Measurements from ENCODE around the gene GCK. TPM values are rescaled to one million over a fixed set of nuclear protein-coding genes. Genes with fewer than 3 reads are reported as not detected.

Gene GCK
- polyA plus RNA-seq, 4 donors, result 0.85 to 1.1 TPM; not detected in 2

- peaks cover 0 to 6% of the 10 kb centered on the region in 2 donors for H3K9me3 ChIP-seq (ENCODE audit: control insufficient read depth in 2 of 2, insufficient read depth in 1 of 2, low read depth in 1 of 2, low read length in 1 of 2)
- peaks cover 0 to 2% (median 0%) of the 10 kb centered on the region in 3 donors for H3K36me3 ChIP-seq (ENCODE audit: control insufficient read depth in 3 of 3, insufficient read depth in 2 of 3, low read depth in 1 of 3, low read length in 3 of 3)
- no peak overlapping the region for H3K4me3 ChIP-seq (ENCODE audit: low read depth in 1 of 3, low read length in 3 of 3)
- 93 to 95% (median 93%) methylated on average over 26 of the region's 26 CpGs for WGBS, 3 donors
- DNase-seq, result no peak
- H3K4me1 ChIP-seq (ENCODE audit: control insufficient read depth in 3 of 3, insufficient read depth in 2 of 3, low read depth in 1 of 3, low read length in 2 of 3), result peaks cover 0 to 16% (median 0%) of the 10 kb centered on the region in 3 donors
- H3K27ac ChIP-seq (ENCODE audit: low read depth in 1 of 3, low read length in 2 of 3), result no peak overlapping the region
- FAIRE-seq, result no peak
- H3K27me3 ChIP-seq (ENCODE audit: control insufficient read depth in 3 of 3, insufficient read depth in 3 of 3, low read length in 3 of 3), result peaks cover 0 to 3% (median under 1%) of the 10 kb centered on the region in 3 donors
These were observed 30.8 kb upstream of the GCK start for GRCh38 chr7:44220046-44220357.

DNA sequence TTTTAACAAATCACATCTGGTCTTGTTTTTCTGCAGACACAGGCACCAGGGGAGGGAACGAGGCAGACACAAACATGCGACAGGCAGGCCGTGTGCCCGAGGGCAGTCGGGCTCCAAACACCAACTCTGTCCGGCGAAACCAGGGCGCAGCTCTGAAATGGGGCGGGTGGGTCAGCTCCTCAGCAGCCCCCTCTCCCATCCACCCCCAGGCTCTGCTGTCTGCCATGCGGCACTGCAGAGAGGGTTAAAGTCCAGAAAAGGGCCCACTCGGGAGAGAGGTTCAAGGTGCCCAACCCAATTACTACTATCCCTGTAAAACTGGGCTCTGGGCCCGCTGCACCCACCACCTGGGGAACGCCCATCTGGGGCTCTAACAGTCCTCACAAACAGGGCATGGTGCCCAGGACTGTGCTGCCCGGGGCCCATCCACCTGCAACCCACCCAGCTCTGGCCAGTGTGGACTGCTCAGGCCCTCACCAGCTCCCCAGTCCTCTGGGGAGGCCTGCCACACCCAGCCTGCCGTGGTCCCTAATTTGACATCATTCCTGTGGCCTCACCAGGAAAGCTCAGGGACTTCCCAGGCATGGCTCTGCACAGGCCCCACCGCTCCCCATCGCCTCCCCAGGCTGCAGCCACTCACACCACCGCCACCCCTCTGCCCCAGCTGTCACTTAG lies 30.3 kb upstream of the GCK start:
- Histone ChIP-seq H3K27ac (ENCODE audit: low read depth in 1 of 3, low read length in 2 of 3) (no peak overlapping the region), H3K36me3 (ENCODE audit: control insufficient read depth in 3 of 3, insufficient read depth in 2 of 3, low read depth in 1 of 3, low read length in 3 of 3) (peaks cover 0 to 4% (median 0%) of the 10 kb centered on the region in 3 donors), H3K27me3 (ENCODE audit: control insufficient read depth in 3 of 3, insufficient read depth in 3 of 3, low read length in 3 of 3) (peaks cover 0 to 3% (median 0%) of the 10 kb centered on the region in 3 donors), H3K4me1 (ENCODE audit: control insufficient read depth in 3 of 3, insufficient read depth in 2 of 3, low read depth in 1 of 3, low read length in 2 of 3) (peaks cover 0 to 19% (median 0%) of the 10 kb centered on the region in 3 donors), H3K4me3 (ENCODE audit: low read depth in 1 of 3, low read length in 3 of 3) (no peak overlapping the region), H3K9me3 (ENCODE audit: control insufficient read depth in 2 of 2, insufficient read depth in 1 of 2, low read depth in 1 of 2, low read length in 1 of 2) (peaks cover 0 to 6% of the 10 kb centered on the region in 2 donors)
- FAIRE-seq (no peak), DNase-seq (no peak)
- 75 to 88% (median 81%) methylated on average over 17 to 18 of the region's 18 CpGs for WGBS, 3 donors

GRCh38 chr7:44218418-44219201 lies 29.4 kb upstream of the GCK start:
- 77 to 89% (median 86%) methylated on average over 26 of the region's 26 CpGs for WGBS, 3 donors
- Histone ChIP-seq H3K27me3 (ENCODE audit: control insufficient read depth in 3 of 3, insufficient read depth in 3 of 3, low read length in 3 of 3) (peaks cover 0 to 3% (median 0%) of the 10 kb centered on the region in 3 donors), H3K4me1 (ENCODE audit: control insufficient read depth in 3 of 3, insufficient read depth in 2 of 3, low read depth in 1 of 3, low read length in 2 of 3) (peaks cover 0 to 20% (median 0%) of the 10 kb centered on the region in 3 donors), H3K9me3 (ENCODE audit: control insufficient read depth in 2 of 2, insufficient read depth in 1 of 2, low read depth in 1 of 2, low read length in 1 of 2) (peaks cover 0 to 6% of the 10 kb centered on the region in 2 donors), H3K4me3 (ENCODE audit: low read depth in 1 of 3, low read length in 3 of 3) (no peak overlapping the region), H3K36me3 (ENCODE audit: control insufficient read depth in 3 of 3, insufficient read depth in 2 of 3, low read depth in 1 of 3, low read length in 3 of 3) (peaks cover 0 to 9% (median 0%) of the 10 kb centered on the region in 3 donors), H3K27ac (ENCODE audit: low read depth in 1 of 3, low read length in 2 of 3) (no peak overlapping the region)
- no peak for DNase-seq
- FAIRE-seq, result no peak

DNA sequence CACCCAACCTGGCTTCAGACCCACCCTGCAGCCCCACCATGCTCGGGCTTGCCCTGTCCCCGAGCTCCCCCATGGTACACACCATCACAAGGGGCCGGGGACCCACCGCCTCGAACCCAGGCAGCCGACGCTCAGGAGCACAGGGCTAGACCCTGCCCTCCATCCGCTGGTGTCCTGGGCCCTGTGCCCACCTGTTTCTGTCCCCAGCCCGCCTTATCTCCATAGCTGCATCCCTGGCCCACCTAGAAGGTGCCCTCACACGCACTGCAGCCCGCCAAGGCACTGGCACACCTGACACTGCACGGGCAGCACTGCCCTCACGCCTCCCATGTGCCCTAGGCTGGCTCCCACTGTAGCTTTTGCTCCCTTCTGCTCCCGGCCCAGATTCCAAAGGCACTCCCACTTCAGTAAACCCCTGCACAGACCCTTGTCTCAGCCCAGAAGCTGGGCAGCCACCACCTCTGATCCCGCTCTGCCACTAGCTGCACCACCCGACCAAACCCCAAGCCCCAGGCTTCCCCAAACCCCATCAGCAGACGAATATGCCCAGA lies 28.7 kb upstream of the GCK start:
- Histone ChIP-seq H3K36me3 (ENCODE audit: control insufficient read depth in 3 of 3, insufficient read depth in 2 of 3, low read depth in 1 of 3, low read length in 3 of 3) (peaks cover 2 to 16% (median 4%) of the 10 kb centered on the region in 3 donors), H3K9me3 (ENCODE audit: control insufficient read depth in 2 of 2, insufficient read depth in 1 of 2, low read depth in 1 of 2, low read length in 1 of 2) (peaks cover 0 to 6% of the 10 kb centered on the region in 2 donors), H3K27ac (ENCODE audit: low read depth in 1 of 3, low read length in 2 of 3) (no peak overlapping the region), H3K4me3 (ENCODE audit: low read depth in 1 of 3, low read length in 3 of 3) (no peak overlapping the region), H3K4me1 (ENCODE audit: control insufficient read depth in 3 of 3, insufficient read depth in 2 of 3, low read depth in 1 of 3, low read length in 2 of 3) (peaks cover 0 to 17% (median 0%) of the 10 kb centered on the region in 3 donors), H3K27me3 (ENCODE audit: control insufficient read depth in 3 of 3, insufficient read depth in 3 of 3, low read length in 3 of 3) (peaks cover 0 to 3% (median 0%) of the 10 kb centered on the region in 3 donors)
- FAIRE-seq (no peak), DNase-seq (no peak)
- 80 to 84% (median 83%) methylated on average over 17 of the region's 17 CpGs for whole genome bisulfite sequencing, 3 donors

DNA sequence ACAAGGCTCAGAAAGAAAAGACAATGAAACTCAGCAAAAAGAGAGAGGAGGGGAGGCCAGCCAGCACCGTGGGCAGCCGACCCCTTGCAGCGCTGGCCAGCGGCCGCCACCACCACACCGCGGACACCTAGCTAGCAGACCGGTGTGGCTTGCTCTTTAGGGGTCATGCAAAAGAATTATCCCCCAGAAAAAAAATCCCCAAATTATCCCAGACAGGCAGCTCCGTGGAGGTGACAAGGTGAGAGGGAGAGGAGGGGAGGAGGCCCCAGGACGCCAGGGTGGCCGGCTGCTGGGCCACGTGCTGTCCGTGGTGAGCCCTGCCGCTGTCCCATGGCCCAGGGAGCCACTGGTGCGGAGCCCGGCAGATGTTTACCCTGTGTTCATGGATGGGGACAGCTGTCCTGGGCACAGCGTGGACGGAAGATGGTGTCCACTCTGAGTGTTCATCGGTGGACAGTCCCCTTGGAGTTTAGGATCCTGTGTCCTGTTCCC lies 28.0 kb upstream of the GCK start:
- FAIRE-seq, result no peak
- peaks cover 4 to 22% (median 6%) of the 10 kb centered on the region in 3 donors for H3K36me3 ChIP-seq (ENCODE audit: control insufficient read depth in 3 of 3, insufficient read depth in 2 of 3, low read depth in 1 of 3, low read length in 3 of 3)
- peaks cover 0 to 17% (median 0%) of the 10 kb centered on the region in 3 donors for H3K4me1 ChIP-seq (ENCODE audit: control insufficient read depth in 3 of 3, insufficient read depth in 2 of 3, low read depth in 1 of 3, low read length in 2 of 3)
- DNase-seq, result no peak
- H3K27ac ChIP-seq (ENCODE audit: low read depth in 1 of 3, low read length in 2 of 3), result no peak overlapping the region
- H3K27me3 ChIP-seq (ENCODE audit: control insufficient read depth in 3 of 3, insufficient read depth in 3 of 3, low read length in 3 of 3), result peaks cover 0 to 3% (median 0%) of the 10 kb centered on the region in 3 donors
- H3K4me3 ChIP-seq (ENCODE audit: low read depth in 1 of 3, low read length in 3 of 3), result no peak overlapping the region
- 88 to 91% (median 88%) methylated on average over 19 of the region's 19 CpGs for WGBS, 3 donors
- peaks cover 0 to 6% of the 10 kb centered on the region in 2 donors for H3K9me3 ChIP-seq (ENCODE audit: control insufficient read depth in 2 of 2, insufficient read depth in 1 of 2, low read depth in 1 of 2, low read length in 1 of 2)

DNA sequence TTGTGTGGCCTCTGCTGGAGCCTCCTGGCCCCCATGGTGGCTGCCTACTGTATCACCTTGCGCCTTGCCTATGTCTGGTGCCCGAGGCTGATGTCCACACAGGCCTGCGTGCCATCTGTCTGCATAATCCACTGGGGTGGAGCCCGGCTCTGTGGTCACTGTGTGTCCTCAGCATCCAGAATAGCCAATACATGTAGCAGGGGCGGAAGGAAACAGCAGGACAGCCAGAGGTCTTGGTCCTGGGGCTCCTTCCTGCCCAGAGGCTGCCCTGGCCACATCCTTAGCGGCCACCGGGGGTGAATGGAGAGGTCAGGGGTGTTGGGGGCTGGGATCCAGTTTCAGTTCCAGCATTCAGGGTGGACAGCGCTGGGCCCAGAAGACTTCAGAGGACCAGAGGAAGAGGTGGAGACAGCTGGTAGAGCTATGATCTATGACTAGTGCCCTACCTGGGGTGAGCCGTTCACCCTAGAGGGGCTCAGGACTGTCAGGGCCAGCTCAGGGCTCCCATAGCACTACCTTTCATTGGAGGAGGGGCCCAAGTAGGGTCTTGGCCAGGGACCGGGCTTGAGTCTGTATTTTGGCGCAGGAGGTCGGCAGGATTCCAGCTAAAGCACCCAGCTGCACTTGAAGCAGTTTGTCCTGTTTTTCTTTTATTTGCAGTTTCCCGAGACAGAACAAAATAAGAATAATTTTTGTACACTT lies 27.4 kb upstream of the GCK start:
- H3K27me3 ChIP-seq (ENCODE audit: control insufficient read depth in 3 of 3, insufficient read depth in 3 of 3, low read length in 3 of 3), result peaks cover 0 to 3% (median 0%) of the 10 kb centered on the region in 3 donors
- FAIRE-seq (no peak), DNase-seq (no peak)
- H3K9me3 ChIP-seq (ENCODE audit: control insufficient read depth in 2 of 2, insufficient read depth in 1 of 2, low read depth in 1 of 2, low read length in 1 of 2), result peaks cover 0 to 6% of the 10 kb centered on the region in 2 donors
- WGBS, 3 donors, result 82 to 89% (median 87%) methylated on average over 13 of the region's 13 CpGs
- no peak overlapping the region for H3K4me3 ChIP-seq (ENCODE audit: low read depth in 1 of 3, low read length in 3 of 3)
- no peak overlapping the region for H3K27ac ChIP-seq (ENCODE audit: low read depth in 1 of 3, low read length in 2 of 3)
- H3K4me1 ChIP-seq (ENCODE audit: control insufficient read depth in 3 of 3, insufficient read depth in 2 of 3, low read depth in 1 of 3, low read length in 2 of 3), result peaks cover 0 to 17% (median 0%) of the 10 kb centered on the region in 3 donors
- H3K36me3 ChIP-seq (ENCODE audit: control insufficient read depth in 3 of 3, insufficient read depth in 2 of 3, low read depth in 1 of 3, low read length in 3 of 3), result peaks cover 6 to 28% (median 6%) of the 10 kb centered on the region in 3 donors

GRCh38 chr7:44216019-44216418 lies 26.8 kb upstream of the GCK start:
- H3K36me3 ChIP-seq (ENCODE audit: control insufficient read depth in 3 of 3, insufficient read depth in 2 of 3, low read depth in 1 of 3, low read length in 3 of 3), result peaks cover 6 to 35% (median 12%) of the 10 kb centered on the region in 3 donors
- H3K4me1 ChIP-seq (ENCODE audit: control insufficient read depth in 3 of 3, insufficient read depth in 2 of 3, low read depth in 1 of 3, low read length in 2 of 3), result peaks cover 0 to 17% (median 0%) of the 10 kb centered on the region in 3 donors
- H3K27me3 ChIP-seq (ENCODE audit: control insufficient read depth in 3 of 3, insufficient read depth in 3 of 3, low read length in 3 of 3), result peaks cover 0 to 1% (median 0%) of the 10 kb centered on the region in 3 donors
- FAIRE-seq, result no peak
- no peak overlapping the region for H3K27ac ChIP-seq (ENCODE audit: low read depth in 1 of 3, low read length in 2 of 3)
- DNase-seq, result peak in 1 of 2 donors; percentile 42
- peaks cover 0 to 6% of the 10 kb centered on the region in 2 donors for H3K9me3 ChIP-seq (ENCODE audit: control insufficient read depth in 2 of 2, insufficient read depth in 1 of 2, low read depth in 1 of 2, low read length in 1 of 2)
- H3K4me3 ChIP-seq (ENCODE audit: low read depth in 1 of 3, low read length in 3 of 3), result no peak overlapping the region
- 43 to 56% (median 44%) methylated on average over 8 of the region's 8 CpGs for WGBS, 3 donors

DNA sequence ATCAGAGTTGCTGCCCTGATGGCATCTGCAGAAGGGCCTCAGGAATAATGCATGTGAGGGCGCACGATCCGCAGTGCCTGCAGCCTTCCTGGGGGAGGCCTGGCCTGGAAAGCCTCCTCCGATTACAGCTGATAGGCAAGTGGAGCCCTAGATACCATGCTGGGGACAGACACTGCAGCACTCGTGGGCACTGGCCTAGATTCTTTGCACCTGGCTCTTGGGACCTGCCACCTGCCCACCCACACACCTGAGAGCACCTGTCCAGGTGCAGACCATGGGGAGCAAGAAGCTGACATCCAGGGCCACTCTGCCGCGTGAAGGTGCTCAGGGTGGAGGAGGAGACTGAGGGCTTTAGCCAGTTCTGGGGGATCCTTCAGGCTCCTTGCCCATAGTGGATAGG lies 26.3 kb upstream of the GCK start:
- H3K27ac ChIP-seq (ENCODE audit: low read depth in 1 of 3, low read length in 2 of 3), result no peak overlapping the region
- peaks cover 0 to 6% of the 10 kb centered on the region in 2 donors for H3K9me3 ChIP-seq (ENCODE audit: control insufficient read depth in 2 of 2, insufficient read depth in 1 of 2, low read depth in 1 of 2, low read length in 1 of 2)
- no peaks in the 10 kb centered on the region for H3K27me3 ChIP-seq (ENCODE audit: control insufficient read depth in 3 of 3, insufficient read depth in 3 of 3, low read length in 3 of 3)
- 83 to 90% (median 86%) methylated on average over 7 of the region's 7 CpGs for WGBS, 3 donors
- no peak overlapping the region for H3K4me3 ChIP-seq (ENCODE audit: low read depth in 1 of 3, low read length in 3 of 3)
- H3K4me1 ChIP-seq (ENCODE audit: control insufficient read depth in 3 of 3, insufficient read depth in 2 of 3, low read depth in 1 of 3, low read length in 2 of 3), result peaks cover 0 to 17% (median 0%) of the 10 kb centered on the region in 3 donors
- FAIRE-seq (no peak), DNase-seq (no peak)
- peaks cover 6 to 39% (median 17%) of the 10 kb centered on the region in 3 donors for H3K36me3 ChIP-seq (ENCODE audit: control insufficient read depth in 3 of 3, insufficient read depth in 2 of 3, low read depth in 1 of 3, low read length in 3 of 3)
